ENCODE data around the gene ZNF777. TPM values are rescaled to one million over a fixed set of nuclear protein-coding genes. Genes with fewer than 3 reads are reported as not detected.

Gene ZNF777
- total and polyA plus RNA-seq, 2 of the 4 experiments (the other 2 are of a cell fraction): 3.2 to 6.5 TPM

DNA sequence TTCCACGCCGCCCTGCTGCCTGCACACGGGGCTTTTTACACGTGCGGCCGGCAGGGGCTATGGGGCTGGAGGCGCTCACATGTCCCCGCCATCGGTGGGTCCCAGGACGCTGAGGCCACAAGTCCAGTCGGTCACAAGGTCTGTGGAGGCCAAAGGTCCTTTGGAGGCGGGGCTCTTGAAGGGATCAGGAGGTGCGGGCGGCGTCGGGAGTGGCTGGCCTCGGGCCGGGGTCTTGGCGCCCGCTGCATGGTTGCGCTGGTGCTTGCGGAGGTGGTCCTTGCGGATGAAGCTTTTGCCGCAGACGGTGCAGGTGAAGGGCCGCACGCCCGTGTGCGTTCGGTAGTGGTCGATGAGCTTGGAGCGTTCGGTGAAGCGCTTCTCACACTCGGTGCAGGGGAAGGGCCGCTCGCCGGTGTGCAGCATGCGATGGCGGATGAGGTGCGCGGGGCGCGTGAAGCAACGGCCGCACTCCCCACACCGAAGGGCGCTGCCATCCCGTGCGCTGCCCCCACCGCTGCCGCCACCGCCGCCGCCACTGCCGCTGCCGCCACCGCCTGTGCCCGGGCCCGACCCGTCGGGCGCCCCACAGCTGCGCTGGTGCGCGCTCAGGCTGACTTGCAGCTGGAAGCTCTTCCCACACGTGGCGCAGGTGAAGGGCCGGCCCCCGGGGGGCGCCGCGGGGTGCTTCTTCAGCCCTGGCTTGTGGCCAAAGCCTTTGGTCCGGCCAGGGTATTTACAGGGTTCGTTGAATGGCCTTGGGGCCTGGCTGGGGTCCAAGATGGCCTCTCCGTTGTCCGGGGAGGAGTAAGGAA, 13.7 kb upstream of the ZNF777 start:
- Histone ChIP-seq H3K4ac (ENCODE audit: low read depth, low read length) (no peak overlapping the region), H3K36me3 (ENCODE audit: control insufficient read depth, insufficient read depth, low read length) (peaks cover 59% of the 10 kb centered on the region), H3K79me1 (ENCODE audit: low read depth in 1 of 2, low read length in 2 of 2) (peaks cover 8 to 12% of the 10 kb centered on the region in 2 experiments; a peak in 3 of 4 replicates), H2AK5ac (ENCODE audit: low read depth, low read length) (no peak overlapping the region), H3K4me3 (ENCODE audit: insufficient read depth, low read depth, low read length) (no peak overlapping the region), H2AFZ (replicated peaks; ENCODE audit: low read length, poor library complexity) (no peak overlapping the region), H3K23ac (ENCODE audit: low read depth, low read length) (no peak overlapping the region), H4K8ac (ENCODE audit: low read depth in 2 of 2, low read length in 2 of 2) (no peak overlapping the region), H2AK9ac (replicated peaks; ENCODE audit: low read depth, low read length, poor library complexity) (no peak overlapping the region), H3K9me3 (ENCODE audit: control insufficient read depth, insufficient read depth, low read length) (peaks cover 2% of the 10 kb centered on the region), H3K27me3 (ENCODE audit: control insufficient read depth, insufficient read depth, low read length) (no peaks in the 10 kb centered on the region), H4K5ac (ENCODE audit: low read depth, low read length) (no peak overlapping the region), H4K91ac (ENCODE audit: insufficient read depth, low read depth, low read length) (no peak overlapping the region), H3K9me1 (ENCODE audit: insufficient read depth, low read length) (no peaks in the 10 kb centered on the region; the same call in 1 of the 2 replicates), H3K14ac (replicated peaks; ENCODE audit: low read depth, low read length) (no peak overlapping the region), H3K4me2 (ENCODE audit: low read depth, low read length) (no peak overlapping the region), H4K20me1 (ENCODE audit: insufficient read depth, low read length) (no peaks in the 10 kb centered on the region), H2BK15ac (ENCODE audit: low read depth, low read length) (no peak overlapping the region), H3K18ac (ENCODE audit: low read depth, low read length) (no peak overlapping the region), H3K56ac (ENCODE audit: extremely low read depth, insufficient read depth, low read length) (no peak overlapping the region), H3K27ac (ENCODE audit: insufficient read depth, low read length) (no peak overlapping the region), H2BK5ac (ENCODE audit: low read depth, low read length, poor library complexity, severe bottlenecking) (no peak overlapping the region), H3K4me1 (ENCODE audit: control insufficient read depth, insufficient read depth, low read length) (no peaks in the 10 kb centered on the region), H3K9ac (ENCODE audit: low read depth, low read length) (no peak overlapping the region), H2BK120ac (ENCODE audit: low read depth, low read length) (no peak overlapping the region), H2BK20ac (ENCODE audit: low read depth, low read length) (no peak overlapping the region)
- intact Hi-C loops (cut with micrococcal nuclease): no loop called here
- ChIA-PET CTCF (no interaction called here), POLR2A (ENCODE audit: unreplicated experiment) (interaction anchor here (0.6 kb wide), 1 partner anchor 186 kb away, joined by 3 read pairs; no protein-coding TSS in a partner anchor)
- dilution Hi-C loops (cut with HindIII; ENCODE audit: low sequenced_read_pairs, unreplicated experiment): no loop called here
- ATAC-seq (ENCODE audit: low read depth): no peak
- in situ Hi-C loops (cut with MboI; ENCODE audit: low sequenced_read_pairs): no loop called here
- no peak for DNase-seq
- BruUV-seq (replicated peaks): no TSS peak
- 96% methylated on average over 57 of the region's 77 CpGs; no CpG with 5 or more reads in 1 of the 2 experiments for WGBS, 2 experiments (ENCODE audit: extremely low coverage in 2 of 2, insufficient read length in 1 of 2)
- no peak for TF ChIP-seq FOS (IDR thresholded peaks at IDR 0.05; ENCODE audit: low read depth, low read length)
- no peak for TF ChIP-seq SMC3 (IDR thresholded peaks at IDR 0.05; ENCODE audit: low read depth, low read length)
- TF ChIP-seq MXI1 (IDR thresholded peaks at IDR 0.05; ENCODE audit: borderline replicate concordance, low read depth, low read length): no peak
- TF ChIP-seq, protein P1, sequence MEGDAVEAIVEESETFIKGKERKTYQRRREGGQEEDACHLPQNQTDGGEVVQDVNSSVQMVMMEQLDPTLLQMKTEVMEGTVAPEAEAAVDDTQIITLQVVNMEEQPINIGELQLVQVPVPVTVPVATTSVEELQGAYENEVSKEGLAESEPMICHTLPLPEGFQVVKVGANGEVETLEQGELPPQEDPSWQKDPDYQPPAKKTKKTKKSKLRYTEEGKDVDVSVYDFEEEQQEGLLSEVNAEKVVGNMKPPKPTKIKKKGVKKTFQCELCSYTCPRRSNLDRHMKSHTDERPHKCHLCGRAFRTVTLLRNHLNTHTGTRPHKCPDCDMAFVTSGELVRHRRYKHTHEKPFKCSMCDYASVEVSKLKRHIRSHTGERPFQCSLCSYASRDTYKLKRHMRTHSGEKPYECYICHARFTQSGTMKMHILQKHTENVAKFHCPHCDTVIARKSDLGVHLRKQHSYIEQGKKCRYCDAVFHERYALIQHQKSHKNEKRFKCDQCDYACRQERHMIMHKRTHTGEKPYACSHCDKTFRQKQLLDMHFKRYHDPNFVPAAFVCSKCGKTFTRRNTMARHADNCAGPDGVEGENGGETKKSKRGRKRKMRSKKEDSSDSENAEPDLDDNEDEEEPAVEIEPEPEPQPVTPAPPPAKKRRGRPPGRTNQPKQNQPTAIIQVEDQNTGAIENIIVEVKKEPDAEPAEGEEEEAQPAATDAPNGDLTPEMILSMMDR (conservative IDR thresholded peaks at IDR 0.05; ENCODE audit: low read depth, low read length): no peak
- no peak for TF ChIP-seq MAFK (IDR thresholded peaks at IDR 0.05; ENCODE audit: low read depth, low read length)
- TF ChIP-seq RFX5 (IDR thresholded peaks at IDR 0.05; ENCODE audit: low read depth, low read length): no peak
- TF ChIP-seq BHLHE40 (IDR thresholded peaks at IDR 0.05; ENCODE audit: low read depth, low read length): no peak
- no peak for TF ChIP-seq RCOR1 (IDR thresholded peaks at IDR 0.05; ENCODE audit: insufficient replicate concordance, low read length)
- TF ChIP-seq POLR2A (IDR thresholded peaks at IDR 0.05; ENCODE audit: low read depth, low read length): no peak
- TF ChIP-seq, protein P2, sequence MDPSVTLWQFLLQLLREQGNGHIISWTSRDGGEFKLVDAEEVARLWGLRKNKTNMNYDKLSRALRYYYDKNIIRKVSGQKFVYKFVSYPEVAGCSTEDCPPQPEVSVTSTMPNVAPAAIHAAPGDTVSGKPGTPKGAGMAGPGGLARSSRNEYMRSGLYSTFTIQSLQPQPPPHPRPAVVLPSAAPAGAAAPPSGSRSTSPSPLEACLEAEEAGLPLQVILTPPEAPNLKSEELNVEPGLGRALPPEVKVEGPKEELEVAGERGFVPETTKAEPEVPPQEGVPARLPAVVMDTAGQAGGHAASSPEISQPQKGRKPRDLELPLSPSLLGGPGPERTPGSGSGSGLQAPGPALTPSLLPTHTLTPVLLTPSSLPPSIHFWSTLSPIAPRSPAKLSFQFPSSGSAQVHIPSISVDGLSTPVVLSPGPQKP (IDR thresholded peaks at IDR 0.05; ENCODE audit: borderline replicate concordance, low read depth, low read length): no peak
- TF ChIP-seq CHD1 (IDR thresholded peaks at IDR 0.05; ENCODE audit: low read depth, low read length): no peak
- TF ChIP-seq RAD21 (IDR thresholded peaks at IDR 0.05; ENCODE audit: low read length): no peak
- no peak for TF ChIP-seq NFE2L2 (IDR thresholded peaks at IDR 0.05; ENCODE audit: low read depth, low read length)
- TF ChIP-seq, protein P3, sequence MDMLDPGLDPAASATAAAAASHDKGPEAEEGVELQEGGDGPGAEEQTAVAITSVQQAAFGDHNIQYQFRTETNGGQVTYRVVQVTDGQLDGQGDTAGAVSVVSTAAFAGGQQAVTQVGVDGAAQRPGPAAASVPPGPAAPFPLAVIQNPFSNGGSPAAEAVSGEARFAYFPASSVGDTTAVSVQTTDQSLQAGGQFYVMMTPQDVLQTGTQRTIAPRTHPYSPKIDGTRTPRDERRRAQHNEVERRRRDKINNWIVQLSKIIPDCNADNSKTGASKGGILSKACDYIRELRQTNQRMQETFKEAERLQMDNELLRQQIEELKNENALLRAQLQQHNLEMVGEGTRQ (IDR thresholded peaks at IDR 0.05; ENCODE audit: low read depth, low read length): no peak
- no peak for TF ChIP-seq CEBPB (IDR thresholded peaks at IDR 0.05; ENCODE audit: low read depth, low read length)

All from IMR-90 (cell line).